ENCODE measurements around the gene MYMX. TPM values are rescaled to one million over a fixed set of nuclear protein-coding genes. Genes with fewer than 3 reads are reported as not detected.
"Not testable (repeated sequence)": the region's sequence is repeated elsewhere in the genome, so short reads cannot be mapped to it uniquely, and the experiment has no call there.

Gene MYMX
- total and polyA plus RNA-seq, 4 donors, result 0.22 TPM; not detected in 3

- Histone ChIP-seq H3K4me3 (ENCODE audit: low read depth, low read length) (no peak overlapping the region), H3K9me3 (ENCODE audit: control insufficient read depth, insufficient read depth, low read length) (no peaks in the 10 kb centered on the region), H3K27ac (ENCODE audit: low read depth, low read length) (no peak overlapping the region), H3K27me3 (ENCODE audit: control insufficient read depth, insufficient read depth, low read length) (no peaks in the 10 kb centered on the region), H3K36me3 (ENCODE audit: control insufficient read depth, insufficient read depth, low read length) (no peaks in the 10 kb centered on the region), H3K4me1 (ENCODE audit: control insufficient read depth, insufficient read depth, low read length) (peaks cover 8% of the 10 kb centered on the region)
- 23% methylated on average over 8 of the region's 9 CpGs for WGBS (ENCODE audit: insufficient coverage)
- no peak for DNase-seq (ENCODE audit: low read depth in 4 of 6, low spot score in 6 of 6)
Measured at GRCh38 chr6:44185953-44186634, 30.6 kb upstream of the MYMX start.

GRCh38 chr6:44186635-44187025 lies 30.1 kb upstream of the MYMX start:
- Histone ChIP-seq H3K4me1 (ENCODE audit: control insufficient read depth, insufficient read depth, low read length) (peaks cover 8% of the 10 kb centered on the region), H3K36me3 (ENCODE audit: control insufficient read depth, insufficient read depth, low read length) (no peaks in the 10 kb centered on the region), H3K4me3 (ENCODE audit: low read depth, low read length) (no peak overlapping the region), H3K27ac (ENCODE audit: low read depth, low read length) (no peak overlapping the region), H3K9me3 (ENCODE audit: control insufficient read depth, insufficient read depth, low read length) (no peaks in the 10 kb centered on the region), H3K27me3 (ENCODE audit: control insufficient read depth, insufficient read depth, low read length) (no peaks in the 10 kb centered on the region)
- 68% methylated on average over 4 of the region's 7 CpGs for WGBS (ENCODE audit: insufficient coverage)
- DNase-seq (ENCODE audit: low read depth in 4 of 6, low spot score in 6 of 6), result no peak

- DNase-seq (ENCODE audit: low read depth in 4 of 6, low spot score in 6 of 6), result no peak
- whole genome bisulfite sequencing (ENCODE audit: insufficient coverage), result 57% methylated on average over 1 of the region's 2 CpGs
- Histone ChIP-seq H3K9me3 (ENCODE audit: control insufficient read depth, insufficient read depth, low read length) (no peaks in the 10 kb centered on the region), H3K27me3 (ENCODE audit: control insufficient read depth, insufficient read depth, low read length) (no peaks in the 10 kb centered on the region), H3K27ac (ENCODE audit: low read depth, low read length) (no peak overlapping the region), H3K4me3 (ENCODE audit: low read depth, low read length) (no peak overlapping the region), H3K36me3 (ENCODE audit: control insufficient read depth, insufficient read depth, low read length) (no peaks in the 10 kb centered on the region), H3K4me1 (ENCODE audit: control insufficient read depth, insufficient read depth, low read length) (peaks cover 8% of the 10 kb centered on the region)
Measured at GRCh38 chr6:44188819-44189218, 27.9 kb upstream of the MYMX start.

GRCh38 chr6:44189257-44189656 lies 27.5 kb upstream of the MYMX start:
- no peak overlapping the region for H3K4me3 ChIP-seq (ENCODE audit: low read depth, low read length)
- H3K27ac ChIP-seq (ENCODE audit: low read depth, low read length), result no peak overlapping the region
- H3K4me1 ChIP-seq (ENCODE audit: control insufficient read depth, insufficient read depth, low read length), result peaks cover 8% of the 10 kb centered on the region
- no peaks in the 10 kb centered on the region for H3K9me3 ChIP-seq (ENCODE audit: control insufficient read depth, insufficient read depth, low read length)
- H3K27me3 ChIP-seq (ENCODE audit: control insufficient read depth, insufficient read depth, low read length), result no peaks in the 10 kb centered on the region
- WGBS (ENCODE audit: insufficient coverage), result 82% methylated on average over 2 of the region's 2 CpGs
- DNase-seq (ENCODE audit: low read depth in 4 of 6, low spot score in 6 of 6), result no peak
- H3K36me3 ChIP-seq (ENCODE audit: control insufficient read depth, insufficient read depth, low read length), result no peaks in the 10 kb centered on the region

- no peaks in the 10 kb centered on the region for H3K27me3 ChIP-seq (ENCODE audit: control insufficient read depth, insufficient read depth, low read length)
- H3K4me3 ChIP-seq (ENCODE audit: low read depth, low read length), result no peak overlapping the region
- no peaks in the 10 kb centered on the region for H3K9me3 ChIP-seq (ENCODE audit: control insufficient read depth, insufficient read depth, low read length)
- no CpG with 5 or more reads among the region's 2 CpGs for whole genome bisulfite sequencing (ENCODE audit: insufficient coverage)
- no peaks in the 10 kb centered on the region for H3K36me3 ChIP-seq (ENCODE audit: control insufficient read depth, insufficient read depth, low read length)
- H3K27ac ChIP-seq (ENCODE audit: low read depth, low read length), result no peak overlapping the region
- peak in 1 of 6 donors; percentile 14 for DNase-seq (ENCODE audit: low read depth in 4 of 6, low spot score in 6 of 6)
- H3K4me1 ChIP-seq (ENCODE audit: control insufficient read depth, insufficient read depth, low read length), result peaks cover 8% of the 10 kb centered on the region
Measured at GRCh38 chr6:44190715-44191114, 26.0 kb upstream of the MYMX start.

- WGBS (ENCODE audit: insufficient coverage), result 51% methylated on average over 10 of the region's 10 CpGs
- Histone ChIP-seq H3K27ac (ENCODE audit: low read depth, low read length) (peak overlapping the region; percentile 19), H3K36me3 (ENCODE audit: control insufficient read depth, insufficient read depth, low read length) (no peaks in the 10 kb centered on the region), H3K9me3 (ENCODE audit: control insufficient read depth, insufficient read depth, low read length) (no peaks in the 10 kb centered on the region), H3K4me1 (ENCODE audit: control insufficient read depth, insufficient read depth, low read length) (no peaks in the 10 kb centered on the region), H3K27me3 (ENCODE audit: control insufficient read depth, insufficient read depth, low read length) (no peaks in the 10 kb centered on the region), H3K4me3 (ENCODE audit: low read depth, low read length) (peak overlapping the region; percentile 26)
- peak in 1 of 6 donors; percentile 22 for DNase-seq (ENCODE audit: low read depth in 4 of 6, low spot score in 6 of 6)
Measured at GRCh38 chr6:44192428-44193041, 24.2 kb upstream of the MYMX start.

- DNase-seq (ENCODE audit: low read depth in 4 of 6, low spot score in 6 of 6), result no peak
- Histone ChIP-seq H3K27me3 (ENCODE audit: control insufficient read depth, insufficient read depth, low read length) (no peaks in the 10 kb centered on the region), H3K27ac (ENCODE audit: low read depth, low read length) (no peak overlapping the region), H3K4me1 (ENCODE audit: control insufficient read depth, insufficient read depth, low read length) (no peaks in the 10 kb centered on the region), H3K9me3 (ENCODE audit: control insufficient read depth, insufficient read depth, low read length) (no peaks in the 10 kb centered on the region), H3K4me3 (ENCODE audit: low read depth, low read length) (no peak overlapping the region), H3K36me3 (ENCODE audit: control insufficient read depth, insufficient read depth, low read length) (no peaks in the 10 kb centered on the region)
- 88% methylated on average over 6 of the region's 8 CpGs for WGBS (ENCODE audit: insufficient coverage)
Measured at GRCh38 chr6:44193307-44193910, 23.3 kb upstream of the MYMX start.

GRCh38 chr6:44194326-44194725 lies 22.4 kb upstream of the MYMX start:
- Histone ChIP-seq H3K27ac (ENCODE audit: low read depth, low read length) (no peak overlapping the region), H3K4me1 (ENCODE audit: control insufficient read depth, insufficient read depth, low read length) (no peaks in the 10 kb centered on the region), H3K36me3 (ENCODE audit: control insufficient read depth, insufficient read depth, low read length) (no peaks in the 10 kb centered on the region), H3K4me3 (ENCODE audit: low read depth, low read length) (no peak overlapping the region), H3K9me3 (ENCODE audit: control insufficient read depth, insufficient read depth, low read length) (no peaks in the 10 kb centered on the region), H3K27me3 (ENCODE audit: control insufficient read depth, insufficient read depth, low read length) (no peaks in the 10 kb centered on the region)
- no peak for DNase-seq (ENCODE audit: low read depth in 4 of 6, low spot score in 6 of 6)
- WGBS (ENCODE audit: insufficient coverage), result 80% methylated on average over 4 of the region's 5 CpGs

GRCh38 chr6:44196351-44196750 lies 20.4 kb upstream of the MYMX start:
- WGBS (ENCODE audit: insufficient coverage), result 90% methylated on average over 10 of the region's 11 CpGs

GRCh38 chr6:44198684-44199083 lies 18.0 kb upstream of the MYMX start:
- DNase-seq (ENCODE audit: low read depth in 4 of 6, low spot score in 6 of 6), result no peak
- Histone ChIP-seq H3K27ac (ENCODE audit: low read depth, low read length) (no peak overlapping the region), H3K4me1 (ENCODE audit: control insufficient read depth, insufficient read depth, low read length) (peaks cover 9% of the 10 kb centered on the region), H3K27me3 (ENCODE audit: control insufficient read depth, insufficient read depth, low read length) (no peaks in the 10 kb centered on the region), H3K9me3 (ENCODE audit: control insufficient read depth, insufficient read depth, low read length) (no peaks in the 10 kb centered on the region), H3K36me3 (ENCODE audit: control insufficient read depth, insufficient read depth, low read length) (no peaks in the 10 kb centered on the region), H3K4me3 (ENCODE audit: low read depth, low read length) (no peak overlapping the region)
- WGBS (ENCODE audit: insufficient coverage), result 100% methylated on average over 1 of the region's 3 CpGs

More at GRCh38 chr6:44196351-44196750, 20.4 kb upstream of the MYMX start:
- H3K9me3 ChIP-seq (ENCODE audit: control insufficient read depth, insufficient read depth, low read length); H3K27ac ChIP-seq (ENCODE audit: low read depth, low read length); H3K4me1 ChIP-seq (ENCODE audit: control insufficient read depth, insufficient read depth, low read length); H3K27me3 ChIP-seq (ENCODE audit: control insufficient read depth, insufficient read depth, low read length); H3K4me3 ChIP-seq (ENCODE audit: low read depth, low read length); DNase-seq (ENCODE audit: low read depth in 4 of 6, low spot score in 6 of 6); H3K36me3 ChIP-seq (ENCODE audit: control insufficient read depth, insufficient read depth, low read length): not testable (repeated sequence)
